SK-MEL-5 (cell line): ENCODE measurements around the gene PRKAG2. TPM values are rescaled to one million over a fixed set of nuclear protein-coding genes. Genes with fewer than 3 reads are reported as not detected.
"Not testable (repeated sequence)": the region's sequence is repeated elsewhere in the genome, so short reads cannot be mapped to it uniquely, and the experiment has no call there.

Experiments used
- DNase-seq: peaks from one replicate; pipeline ENCODE4 v3.0.0-alpha.2; 2016; ENCODE audit warnings: low read depth, low spot score
- in situ Hi-C: cut with HindIII; loops from 2 replicates; pipeline ENCODE4 v1.10.0; 2016; ENCODE audit warnings: low sequenced_read_pairs, high pct_unique_total_duplicates, low pct_unique_long_range_greater_than_20kb
- total RNA-seq: library from RNA; depleted of rRNA; stranded (reverse); fragments of >200 nt; shearing (Covaris generic); gene quantifications from 2 replicates; pipeline ENCODE4 v1.2.3, GENCODE V29; 2014

The PRKAG2 gene
- total RNA-seq, 1 experiment from 2014 or later = 8.8 TPM

DNA sequence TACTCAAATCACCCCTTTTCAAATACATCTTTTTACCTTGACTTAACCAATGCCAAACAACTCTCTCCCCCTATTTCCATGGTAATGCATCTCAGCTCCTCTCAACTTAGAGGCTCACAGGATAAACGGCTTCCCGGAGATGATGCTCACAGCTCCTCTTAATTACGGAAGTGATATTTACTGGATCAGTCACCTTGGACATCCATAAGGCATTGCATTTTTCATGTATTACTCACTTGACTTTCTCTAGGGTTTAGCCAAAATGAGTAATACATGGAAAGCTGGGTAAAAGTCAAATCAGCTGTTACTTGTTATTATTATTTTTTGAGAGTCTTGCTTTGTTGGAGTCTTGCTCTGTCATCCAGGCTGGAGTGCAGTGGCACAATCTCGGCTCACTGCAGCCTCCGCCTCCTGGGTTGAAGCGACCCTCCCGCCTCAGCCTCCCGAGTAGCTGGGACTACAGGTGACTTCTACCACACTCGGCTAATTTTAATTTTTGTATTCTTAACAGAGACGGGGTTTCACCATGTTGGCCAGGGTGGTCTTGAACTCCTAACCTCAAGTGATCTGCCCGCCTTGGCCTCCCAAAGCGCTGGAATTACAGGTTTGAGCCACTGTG lies 283.9 kb downstream of the PRKAG2 start:
- DNase-seq = no peak
- in situ Hi-C loops = no loop called here

DNA sequence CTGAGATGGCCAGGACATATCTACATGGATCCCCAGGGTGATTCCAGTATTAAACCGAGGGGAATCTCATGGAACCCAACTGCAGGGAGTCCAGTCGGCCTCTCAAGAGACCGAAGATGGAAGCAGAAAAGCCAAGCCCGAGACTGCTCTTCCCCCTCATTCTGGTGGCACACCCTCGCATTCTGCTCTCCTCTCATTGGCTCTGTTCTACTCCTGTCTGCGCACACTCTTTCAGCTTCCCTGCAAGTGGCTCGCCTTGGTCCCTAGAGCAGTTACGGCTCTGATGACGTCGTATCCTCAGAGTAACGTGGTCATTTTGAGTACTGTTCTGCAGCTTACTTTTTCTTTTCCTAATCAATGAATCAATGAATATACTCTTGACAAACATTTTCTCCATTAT lies 284.6 kb downstream of the PRKAG2 start:
- in situ Hi-C loops = no loop called here
- DNase-seq = no peak

- in situ Hi-C loops = no loop called here
- no peak for DNase-seq
Observed at GRCh38 chr7:151591866-151592265, 285.0 kb downstream of the PRKAG2 start.

GRCh38 chr7:151590850-151591771 lies 285.8 kb downstream of the PRKAG2 start:
- in situ Hi-C loops = no loop called here
- no peak for DNase-seq

DNA sequence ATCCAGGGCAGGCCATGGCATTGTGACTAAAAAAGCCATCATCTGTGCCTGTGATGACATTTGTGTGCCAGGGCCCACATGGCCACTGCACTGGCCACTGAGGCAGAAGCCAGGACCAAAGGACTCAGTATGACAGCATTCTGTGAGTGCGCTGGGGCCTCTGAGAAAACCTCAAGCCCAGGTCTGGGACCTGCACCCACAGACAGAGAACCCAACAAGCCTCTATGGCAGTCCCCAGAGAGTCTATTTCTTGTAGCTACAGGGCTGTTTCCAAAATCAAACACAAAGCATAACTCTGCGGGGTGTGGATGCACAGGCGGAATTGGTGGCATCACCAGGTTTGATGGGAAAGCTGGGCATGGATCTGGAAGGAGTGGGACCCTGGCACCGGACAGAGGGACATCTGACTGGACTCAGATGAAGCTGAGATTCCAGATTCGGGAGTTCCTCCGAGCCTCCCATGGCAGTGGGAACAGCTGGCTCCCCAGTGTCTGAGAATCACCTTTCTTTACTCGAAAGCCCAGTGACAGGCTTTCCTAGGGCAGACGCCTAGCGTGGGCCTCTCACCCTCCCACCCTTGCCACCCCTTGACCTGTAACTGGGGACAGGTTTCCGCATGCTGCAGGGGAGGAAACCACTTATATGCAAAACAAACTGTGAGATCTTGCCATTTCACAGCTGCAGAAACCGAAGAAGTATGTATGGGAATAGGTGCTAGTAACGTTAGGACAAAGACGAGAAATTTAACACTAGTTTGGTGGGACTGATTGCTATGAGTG lies 286.7 kb downstream of the PRKAG2 start:
- DNase-seq = no peak
- in situ Hi-C loops = no loop called here

- no peak for DNase-seq
- in situ Hi-C loops = no loop called here
Observed at GRCh38 chr7:151588982-151589381, 287.9 kb downstream of the PRKAG2 start.

DNA sequence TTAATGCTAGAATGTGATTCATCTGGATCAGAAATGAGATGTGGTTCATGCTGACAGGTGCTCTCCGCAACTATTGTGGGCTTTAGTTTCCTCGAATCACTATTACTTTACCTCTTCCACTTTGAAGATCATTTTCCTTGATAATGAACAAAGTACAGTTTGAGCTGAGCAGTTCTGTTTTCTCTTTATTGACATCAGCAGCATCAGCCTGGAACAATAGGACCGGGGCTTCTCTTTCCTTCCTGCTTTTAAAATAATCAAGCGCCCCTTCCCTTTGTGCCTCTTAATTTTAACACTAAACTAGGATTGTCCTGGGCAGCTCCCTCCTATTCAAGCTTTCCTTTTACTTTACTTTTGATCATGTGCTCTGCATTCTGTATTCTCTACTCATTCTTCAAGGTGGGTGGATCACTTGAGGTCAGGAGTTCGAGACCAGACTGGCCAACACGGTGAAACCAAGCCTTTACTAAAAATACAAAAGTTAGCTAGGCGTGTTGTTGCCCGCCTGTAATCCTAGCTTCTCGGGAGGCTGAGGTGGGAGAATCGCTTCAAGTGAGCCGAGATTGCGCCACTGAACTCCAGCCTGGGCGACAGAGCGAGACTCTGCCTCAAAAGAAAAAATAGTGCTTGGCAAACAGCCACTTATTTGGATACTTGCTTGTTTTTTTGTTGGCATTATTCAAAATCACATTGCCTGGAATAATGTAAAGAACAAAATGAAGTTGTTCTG lies 290.2 kb downstream of the PRKAG2 start:
- DNase-seq = no peak
- in situ Hi-C loops = no loop called here

GRCh38 chr7:151585744-151586393 lies 291.0 kb downstream of the PRKAG2 start:
- DNase-seq = no peak
- in situ Hi-C loops = no loop called here

DNA sequence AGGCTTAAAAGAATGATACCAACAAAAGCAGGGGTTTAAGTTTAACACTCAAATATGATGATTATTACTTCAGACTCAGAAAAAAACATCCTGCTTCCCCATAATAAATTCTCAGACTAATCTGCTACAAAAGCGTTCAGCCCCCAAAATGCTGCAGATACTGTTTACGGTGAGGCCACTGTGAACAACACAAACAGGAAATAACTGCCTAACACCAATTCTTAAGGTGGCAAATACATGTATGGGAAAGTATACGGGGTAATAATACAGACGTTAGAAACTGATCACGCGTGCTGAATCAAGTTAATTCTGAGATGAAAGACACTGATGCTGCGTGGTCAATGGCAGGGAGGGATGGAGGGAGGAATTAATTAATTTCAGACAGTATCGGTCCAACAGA lies 295.2 kb downstream of the PRKAG2 start:
- in situ Hi-C loops = no loop called here
- no peak for DNase-seq

DNA sequence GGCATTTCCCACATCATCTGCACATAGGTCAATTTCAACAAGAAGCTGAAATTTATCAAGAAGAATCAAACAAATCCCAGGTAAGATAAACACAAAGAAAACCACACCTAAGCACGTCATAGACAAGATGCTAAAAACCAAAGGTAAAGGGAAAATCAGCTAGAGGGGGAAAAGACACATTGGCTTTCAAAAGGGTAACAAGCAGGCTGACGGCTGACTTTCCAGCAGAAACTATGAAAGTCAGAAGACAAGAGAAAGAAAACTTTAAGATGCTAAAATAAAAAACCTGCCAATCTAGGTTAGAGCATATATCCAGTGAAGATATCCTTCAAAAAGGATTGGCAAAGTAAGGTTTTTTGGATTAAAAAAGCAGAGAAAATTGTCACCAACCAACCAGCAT lies 297.3 kb downstream of the PRKAG2 start:
- DNase-seq = no peak
- in situ Hi-C loops = no loop called here

- in situ Hi-C loops = no loop called here
- DNase-seq = no peak
Observed at GRCh38 chr7:151575410-151575809, 301.5 kb downstream of the PRKAG2 start.

GRCh38 chr7:151573046-151573445 lies 303.9 kb downstream of the PRKAG2 start:
- DNase-seq, in situ Hi-C loops: not testable (repeated sequence)

GRCh38 chr7:151572136-151572535 lies 304.8 kb downstream of the PRKAG2 start:
- no peak for DNase-seq

DNA sequence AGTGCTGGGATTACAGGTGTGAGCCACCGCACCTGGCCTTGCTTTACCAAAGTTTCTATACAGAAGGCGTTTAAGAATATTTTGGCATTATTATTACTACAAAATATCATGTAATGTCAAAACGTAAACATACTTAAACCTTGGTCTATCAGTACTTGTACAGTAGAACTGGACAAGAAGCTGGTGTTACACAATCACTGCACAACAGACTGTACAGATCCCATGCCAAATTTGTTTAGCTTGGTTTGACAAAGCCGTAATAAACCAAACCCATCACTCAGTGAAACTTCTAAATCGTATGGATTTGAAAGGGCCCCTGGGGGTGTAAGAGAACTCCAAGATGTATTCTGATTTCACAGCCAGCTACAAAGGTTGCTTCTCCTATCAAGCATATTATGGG lies 305.4 kb downstream of the PRKAG2 start:
- DNase-seq = no peak
- in situ Hi-C loops = no loop called here

More at GRCh38 chr7:151572136-151572535, 304.8 kb downstream of the PRKAG2 start:
- in situ Hi-C loops = no loop called here

DNA sequence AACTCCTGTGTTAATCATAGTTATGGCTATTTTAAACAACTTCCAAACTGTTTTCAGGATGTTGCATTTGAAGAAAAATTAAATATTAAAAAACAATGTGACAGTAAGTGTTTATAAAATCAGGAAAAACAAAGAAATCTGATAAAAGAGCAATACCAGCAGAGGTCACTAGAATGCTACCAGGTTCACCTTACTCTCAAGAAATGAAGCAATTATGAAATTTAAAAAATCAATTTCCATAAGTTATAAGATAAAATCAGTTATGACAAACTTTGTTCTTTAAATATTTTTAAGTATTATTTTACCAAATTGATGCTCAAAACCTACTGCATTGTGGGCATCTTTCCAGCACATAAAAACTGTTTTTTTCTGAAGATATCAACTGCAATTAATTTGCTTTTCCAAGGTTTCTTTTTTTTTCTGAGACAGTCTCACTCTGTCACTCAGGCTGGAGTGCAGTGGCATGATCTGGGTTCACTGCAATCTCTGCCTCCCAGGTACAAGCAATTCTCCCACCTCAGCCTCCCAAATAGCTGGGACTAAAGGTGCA lies 306.5 kb downstream of the PRKAG2 start:
- peak; percentile 46 for DNase-seq
- in situ Hi-C loops = no loop called here

GRCh38 chr7:151568956-151569940 lies 307.7 kb downstream of the PRKAG2 start:
- DNase-seq = no peak
- in situ Hi-C loops = no loop called here
